TTC549 (cell line): ENCODE results near the gene EEF1AKMT4.

Source experiments
- FAIRE-seq: peaks from 2 replicates; lab custom pipeline; 2012; peaks lifted over from hg19 to GRCh38; lab: Jason Lieb, UNC

Gene EEF1AKMT4

GRCh38 chr3:184236033-184236410 is 13.4 kb upstream of the EEF1AKMT4 start:
- no peak for FAIRE-seq

- FAIRE-seq, result no peak
Observed at GRCh38 chr3:184236636-184237035, 12.8 kb upstream of the EEF1AKMT4 start.

- no peak for FAIRE-seq
Observed at GRCh38 chr3:184237211-184237610, 12.3 kb upstream of the EEF1AKMT4 start.

GRCh38 chr3:184237807-184238206 is 11.7 kb upstream of the EEF1AKMT4 start:
- no peak for FAIRE-seq

GRCh38 chr3:184238246-184238818 is 11.1 kb upstream of the EEF1AKMT4 start:
- FAIRE-seq, result no peak

- FAIRE-seq, result no peak
Observed at GRCh38 chr3:184239221-184239620, 10.3 kb upstream of the EEF1AKMT4 start.

- no peak for FAIRE-seq
Observed at GRCh38 chr3:184239708-184240107, 9.8 kb upstream of the EEF1AKMT4 start.

- no peak for FAIRE-seq
Observed at GRCh38 chr3:184240384-184241140, 8.9 kb upstream of the EEF1AKMT4 start.

- FAIRE-seq, result no peak
Observed at GRCh38 chr3:184241141-184241446, 8.4 kb upstream of the EEF1AKMT4 start.

- no peak for FAIRE-seq
Observed at GRCh38 chr3:184241447-184242296, 7.8 kb upstream of the EEF1AKMT4 start.

- FAIRE-seq, result no peak
Observed at GRCh38 chr3:184242297-184242685, 7.2 kb upstream of the EEF1AKMT4 start.

- FAIRE-seq, result no peak
Observed at GRCh38 chr3:184248454-184249411, 739 bp upstream of the EEF1AKMT4 start, which contains the start of gene ALG3. TSS of gene ALG3 (minus strand) at chr3:184248962. CDS start at chr3:184248940, 22 bp downstream.

GRCh38 chr3:184250167-184250828 is 826 bp downstream of the EEF1AKMT4 start:
- no peak for FAIRE-seq

- FAIRE-seq, result no peak
Observed at GRCh38 chr3:184255291-184256039, 6.0 kb downstream of the EEF1AKMT4 start.

- no peak for FAIRE-seq
Observed at GRCh38 chr3:184257083-184257915, 7.8 kb downstream of the EEF1AKMT4 start.

GRCh38 chr3:184258926-184259325 is 9.5 kb downstream of the EEF1AKMT4 start:
- FAIRE-seq, result no peak

- FAIRE-seq, result no peak
Observed at GRCh38 chr3:184259396-184259877, 10.0 kb downstream of the EEF1AKMT4 start.

- FAIRE-seq, result no peak
Observed at GRCh38 chr3:184259878-184260723, 10.6 kb downstream of the EEF1AKMT4 start.
